ENCODE data around the gene VDAC1. TPM values are rescaled to one million over a fixed set of nuclear protein-coding genes. Genes with fewer than 3 reads are reported as not detected.

VDAC1 gene
- total RNA-seq, 2 experiments from 2014 or later: 250 to 259 TPM

DNA sequence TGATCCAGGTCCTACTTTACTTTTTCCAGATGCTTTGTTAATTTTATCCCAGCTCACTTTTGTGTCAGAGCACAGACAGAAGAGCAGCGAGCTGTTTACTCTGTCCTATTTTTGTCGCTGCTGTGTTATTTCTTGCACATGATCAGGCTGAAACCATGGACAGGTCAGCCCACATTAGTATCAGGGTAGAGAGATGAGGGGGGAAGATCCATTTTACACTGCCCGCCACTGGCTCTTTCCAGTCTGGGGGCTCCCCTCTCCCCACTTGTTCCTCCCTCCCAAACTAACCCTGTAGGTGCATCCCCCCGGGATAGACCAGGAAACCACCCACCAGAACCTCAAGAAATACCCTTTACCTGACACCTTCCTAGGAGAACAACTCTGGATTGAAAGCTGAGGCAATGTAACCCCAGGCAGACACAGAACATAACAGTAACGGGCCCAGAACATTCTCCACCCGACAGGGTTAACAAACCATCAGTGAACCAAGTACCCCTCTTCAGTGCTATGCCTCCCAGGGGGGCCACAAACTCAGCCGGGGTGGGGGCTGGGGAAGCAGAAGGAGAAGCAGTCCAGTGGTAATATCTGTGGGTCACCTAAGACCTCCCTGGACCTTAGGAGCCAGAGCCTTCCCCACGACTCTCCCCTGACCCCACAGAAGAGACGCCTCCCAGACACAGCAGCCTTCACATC is 10.3 kb downstream of the VDAC1 start:
- POLR2A ChIA-PET: interaction anchor here (0.7 to 1.5 kb wide), 2 partner anchors 9 to 14 kb away, joined by 3 to 4 read pairs; no protein-coding TSS in a partner anchor
- H3K27ac Mint-ChIP-seq: peak overlapping the region; percentile 31
- CTCF ChIA-PET: interaction anchor here (1.1 to 6.4 kb wide), 4 partner anchors 9 to 32 kb away, joined by 3 to 56 read pairs (median 10); partner anchors contain the start of gene VDAC1
- H3K9me3 Mint-ChIP-seq (ENCODE audit: insufficient read depth): no peaks in the 10 kb centered on the region
- no peak overlapping the region for H3K4me3 Mint-ChIP-seq
- H3K4me1 Mint-ChIP-seq (ENCODE audit: low read depth): peaks cover 40% of the 10 kb centered on the region
- peaks cover 27% of the 10 kb centered on the region for H3K36me3 Mint-ChIP-seq (ENCODE audit: low read depth)
- DNase-seq (no peak), ATAC-seq (no peak)
- no peaks in the 10 kb centered on the region for H3K27me3 Mint-ChIP-seq (ENCODE audit: low read depth)

DNA sequence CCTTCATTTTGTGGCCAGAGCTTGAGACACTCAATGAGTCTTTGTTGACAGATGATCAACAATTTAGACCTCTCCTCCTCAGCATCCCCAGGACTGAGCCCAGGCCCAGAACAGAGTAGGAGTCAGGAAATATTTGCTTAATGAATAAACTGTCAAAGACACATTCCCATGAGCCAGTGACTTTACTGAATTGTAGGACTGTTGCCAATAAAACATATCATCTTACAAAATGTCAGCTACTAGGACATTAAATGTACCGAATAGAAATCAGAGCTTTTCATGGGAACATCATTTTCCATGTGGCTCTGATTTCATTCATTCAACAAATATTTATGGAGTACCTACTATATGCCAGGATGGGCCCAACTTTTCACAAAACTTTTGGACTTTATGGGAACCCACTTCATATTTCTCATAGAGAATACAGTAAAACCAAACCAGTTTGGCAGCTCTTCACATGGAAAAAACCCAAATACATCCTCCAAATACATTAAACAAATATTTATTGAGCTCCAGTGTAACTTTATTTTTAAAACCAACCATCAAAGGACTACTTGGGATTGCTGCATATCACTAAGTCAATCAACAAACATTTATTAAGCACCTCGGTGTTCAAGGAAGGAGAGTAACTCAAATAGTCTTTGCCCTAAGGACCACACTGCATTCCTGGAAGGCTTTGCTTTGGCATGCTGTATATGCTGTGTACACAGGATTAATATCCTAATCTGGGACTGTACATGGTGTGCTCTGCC is 11.4 kb downstream of the VDAC1 start:
- Mint-ChIP-seq H3K27ac (peak overlapping the region; percentile 34), H3K4me3 (no peak overlapping the region), H3K27me3 (ENCODE audit: low read depth) (no peaks in the 10 kb centered on the region), H3K9me3 (ENCODE audit: insufficient read depth) (no peaks in the 10 kb centered on the region), H3K36me3 (ENCODE audit: low read depth) (peaks cover 33% of the 10 kb centered on the region), H3K4me1 (ENCODE audit: low read depth) (peaks cover 36% of the 10 kb centered on the region)
- DNase-seq (no peak), ATAC-seq (no peak)
- ChIA-PET POLR2A (no interaction called here), CTCF (interaction anchor here (1.0 to 3.1 kb wide), 8 partner anchors 9 to 585 kb away, joined by 3 to 13 read pairs (median 4); partner anchors contain the start of gene VDAC1)

DNA sequence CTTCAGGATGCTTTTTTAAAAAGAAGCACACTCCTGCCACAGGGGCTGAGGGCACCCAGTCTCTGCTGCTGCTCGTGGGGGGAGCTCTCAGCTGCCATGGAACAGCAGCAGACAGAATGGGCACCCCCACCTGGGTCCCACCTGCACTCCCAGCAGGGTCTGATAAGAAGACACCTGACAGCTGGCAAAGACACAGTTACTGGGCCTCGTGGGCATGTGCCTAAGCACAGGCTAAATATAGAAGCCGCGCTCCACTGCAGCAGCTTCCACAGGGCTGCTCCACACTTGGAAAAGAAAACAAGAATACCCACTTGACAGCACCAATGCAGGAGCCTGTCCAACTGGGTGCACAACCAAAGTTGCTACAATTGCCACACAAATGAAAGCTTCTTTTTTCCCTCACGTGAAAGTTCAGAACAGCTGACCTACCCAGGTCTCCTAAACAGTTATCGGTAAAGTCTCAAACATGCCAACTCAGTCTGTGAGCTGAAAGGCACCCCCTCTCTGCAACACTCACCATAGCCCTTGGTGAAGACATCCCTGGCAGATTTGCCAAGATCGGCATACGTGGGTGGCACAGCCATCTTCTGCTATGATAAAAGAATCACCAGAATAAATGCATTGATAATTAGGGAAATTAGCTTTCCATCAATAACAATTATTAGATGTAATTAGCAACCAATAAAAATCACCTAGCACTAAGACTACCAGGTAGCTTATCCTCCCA is 12.2 kb downstream of the VDAC1 start:
- H3K27me3 Mint-ChIP-seq (ENCODE audit: low read depth): no peaks in the 10 kb centered on the region
- POLR2A ChIA-PET: no interaction called here
- no peak for DNase-seq
- H3K9me3 Mint-ChIP-seq (ENCODE audit: insufficient read depth): no peaks in the 10 kb centered on the region
- ATAC-seq: no peak
- no peak overlapping the region for H3K27ac Mint-ChIP-seq
- CTCF ChIA-PET: interaction anchor here (1.0 to 3.1 kb wide), 9 partner anchors 8 to 586 kb away, joined by 3 to 13 read pairs (median 5); partner anchors contain the start of gene VDAC1
- H3K36me3 Mint-ChIP-seq (ENCODE audit: low read depth): peaks cover 37% of the 10 kb centered on the region
- peaks cover 34% of the 10 kb centered on the region for H3K4me1 Mint-ChIP-seq (ENCODE audit: low read depth)
- H3K4me3 Mint-ChIP-seq: no peak overlapping the region

DNA sequence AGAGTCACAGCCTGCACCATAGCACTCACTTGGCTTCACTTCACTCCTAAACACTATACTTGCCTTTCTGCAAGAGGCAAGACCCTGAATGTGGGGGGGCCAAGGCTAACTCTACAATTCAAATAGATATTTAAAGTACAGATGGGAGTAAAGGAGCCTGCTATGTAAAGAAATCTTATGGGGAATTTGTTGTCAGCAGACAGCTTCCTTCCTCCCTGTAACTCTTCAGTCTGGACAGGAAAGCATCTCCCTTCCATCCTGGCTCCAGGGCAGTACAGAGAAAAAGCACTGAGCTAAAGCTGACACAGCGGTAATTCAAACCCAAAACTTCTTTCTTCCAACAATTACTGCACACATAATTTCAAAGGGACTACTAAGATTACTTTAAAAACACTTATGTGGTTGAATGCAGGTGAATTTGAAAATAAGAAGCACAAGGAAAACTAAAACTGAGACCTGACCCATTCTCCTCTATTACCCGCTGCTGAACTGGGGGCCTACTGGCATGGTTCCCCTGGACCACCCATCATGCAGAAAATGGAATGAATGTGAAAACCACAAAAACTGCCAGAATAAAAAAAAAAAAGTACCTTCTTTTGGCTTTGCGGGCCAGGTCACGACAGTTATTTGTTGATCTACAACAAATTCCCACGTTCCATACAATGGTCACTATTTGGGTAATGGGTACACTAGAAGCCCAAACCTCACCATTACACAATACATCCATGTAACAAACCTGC is 13.4 kb downstream of the VDAC1 start:
- ChIA-PET POLR2A (no interaction called here), CTCF (interaction anchor here (1.1 to 1.3 kb wide), 2 partner anchors 12 to 35 kb away, joined by 3 to 10 read pairs; no protein-coding TSS in a partner anchor)
- no peak overlapping the region for H3K27ac Mint-ChIP-seq
- peaks cover 45% of the 10 kb centered on the region for H3K36me3 Mint-ChIP-seq (ENCODE audit: low read depth)
- peaks cover 26% of the 10 kb centered on the region for H3K4me1 Mint-ChIP-seq (ENCODE audit: low read depth)
- H3K27me3 Mint-ChIP-seq (ENCODE audit: low read depth): no peaks in the 10 kb centered on the region
- ATAC-seq (no peak), DNase-seq (no peak)
- H3K9me3 Mint-ChIP-seq (ENCODE audit: insufficient read depth): no peaks in the 10 kb centered on the region
- H3K4me3 Mint-ChIP-seq: no peak overlapping the region

DNA sequence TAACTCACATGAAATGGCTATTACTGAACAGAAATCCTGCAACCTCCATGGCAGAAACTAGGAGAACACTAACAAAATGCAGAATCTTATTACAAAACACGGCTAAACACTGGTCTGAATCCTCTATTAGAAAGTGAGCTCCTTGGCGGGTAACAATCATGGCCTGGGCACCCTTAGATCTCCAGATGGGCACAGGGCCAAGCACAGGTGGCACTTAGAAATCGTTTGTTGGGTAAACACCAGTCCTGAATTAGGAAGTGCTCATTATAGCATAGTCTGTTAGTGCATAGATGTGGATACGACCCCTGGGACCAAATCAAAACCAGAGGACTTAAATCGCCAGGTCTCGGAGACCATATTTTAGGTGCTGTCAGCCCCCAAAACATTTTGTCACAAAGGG is 14.4 kb downstream of the VDAC1 start:
- Mint-ChIP-seq H3K27ac (no peak overlapping the region), H3K4me3 (no peak overlapping the region), H3K9me3 (ENCODE audit: insufficient read depth) (no peaks in the 10 kb centered on the region), H3K36me3 (ENCODE audit: low read depth) (peaks cover 52% of the 10 kb centered on the region), H3K27me3 (ENCODE audit: low read depth) (no peaks in the 10 kb centered on the region), H3K4me1 (ENCODE audit: low read depth) (peaks cover 16% of the 10 kb centered on the region)
- CTCF ChIA-PET: interaction anchor here (0.8 kb wide), 1 partner anchor 9 kb away, joined by 3 read pairs; no protein-coding TSS in a partner anchor
- DNase-seq (no peak), ATAC-seq (no peak)
- POLR2A ChIA-PET: no interaction called here

DNA sequence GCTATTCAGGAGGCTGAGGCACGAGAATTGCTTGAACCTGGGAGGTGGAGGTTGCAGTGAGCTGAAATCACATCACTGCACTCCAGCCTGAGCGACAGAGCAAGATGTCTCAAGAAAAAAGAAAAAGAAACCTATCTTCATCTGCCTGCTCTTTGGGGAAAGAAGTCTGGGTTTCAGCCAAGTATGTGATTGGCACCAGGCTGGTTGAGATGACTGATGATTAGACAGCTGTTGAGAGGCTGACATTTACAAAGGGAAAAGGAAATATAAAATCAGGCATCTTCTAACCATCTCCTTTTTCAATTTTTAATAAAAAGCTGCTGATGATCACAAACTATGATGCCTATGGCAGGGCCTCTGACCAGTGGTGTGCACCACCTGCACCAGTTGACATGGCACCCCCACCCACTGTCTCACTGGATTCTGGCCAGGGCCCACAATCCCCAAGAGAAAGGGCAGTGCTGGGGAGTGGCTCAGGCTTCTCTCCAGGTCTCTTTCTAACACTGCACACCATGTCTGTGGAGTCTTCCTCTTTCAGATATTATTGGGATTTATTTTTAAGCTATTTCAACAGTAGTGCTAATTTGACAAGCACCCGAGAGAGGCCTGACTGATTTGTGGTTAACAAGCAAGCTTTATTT is 19.1 kb downstream of the VDAC1 start:
- Mint-ChIP-seq H3K27ac (no peak overlapping the region), H3K27me3 (ENCODE audit: low read depth) (no peaks in the 10 kb centered on the region), H3K4me3 (no peak overlapping the region), H3K36me3 (ENCODE audit: low read depth) (peaks cover 57% of the 10 kb centered on the region), H3K4me1 (ENCODE audit: low read depth) (peaks cover 8% of the 10 kb centered on the region), H3K9me3 (ENCODE audit: insufficient read depth) (no peaks in the 10 kb centered on the region)
- no peak for ATAC-seq
- POLR2A ChIA-PET: interaction anchor here (1.2 to 1.3 kb wide), 2 partner anchors 239 to 934 kb away, joined by 3 to 4 read pairs; partner anchors contain the start of gene HSPA4
- CTCF ChIA-PET: interaction anchor here (0.7 to 1.4 kb wide), 3 partner anchors 8 to 13 kb away, joined by 3 to 4 read pairs (median 3); no protein-coding TSS in a partner anchor
- DNase-seq: no peak

DNA sequence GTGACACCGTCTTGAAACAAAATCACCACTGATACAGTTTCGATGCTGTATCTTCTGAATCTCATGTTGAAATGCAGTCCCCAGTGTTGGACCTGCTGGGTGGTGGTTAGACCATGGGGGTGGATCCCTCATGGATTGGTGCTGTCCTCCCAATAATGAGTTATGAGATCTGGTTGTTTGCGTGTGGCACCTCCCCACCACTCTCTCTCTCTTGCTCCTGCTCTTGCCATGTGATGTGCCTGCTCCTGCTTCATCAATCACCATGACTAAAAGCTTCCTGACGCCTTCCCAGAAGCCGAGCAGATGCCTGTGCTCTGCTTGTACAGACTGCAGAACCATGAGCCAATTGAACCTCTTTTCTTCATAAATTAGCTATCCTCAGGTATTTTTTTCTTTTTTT is 21.1 kb downstream of the VDAC1 start:
- ChIA-PET CTCF (interaction anchor here (0.6 to 1.6 kb wide), 3 partner anchors 13 to 56 kb away, joined by 3 to 5 read pairs (median 3); no protein-coding TSS in a partner anchor), POLR2A (no interaction called here)
- peaks cover 53% of the 10 kb centered on the region for H3K36me3 Mint-ChIP-seq (ENCODE audit: low read depth)
- no peak for ATAC-seq
- H3K4me3 Mint-ChIP-seq: no peak overlapping the region
- DNase-seq: no peak
- peaks cover 9% of the 10 kb centered on the region for H3K4me1 Mint-ChIP-seq (ENCODE audit: low read depth)
- H3K27ac Mint-ChIP-seq: no peak overlapping the region
- no peaks in the 10 kb centered on the region for H3K27me3 Mint-ChIP-seq (ENCODE audit: low read depth)
- no peaks in the 10 kb centered on the region for H3K9me3 Mint-ChIP-seq (ENCODE audit: insufficient read depth)

DNA sequence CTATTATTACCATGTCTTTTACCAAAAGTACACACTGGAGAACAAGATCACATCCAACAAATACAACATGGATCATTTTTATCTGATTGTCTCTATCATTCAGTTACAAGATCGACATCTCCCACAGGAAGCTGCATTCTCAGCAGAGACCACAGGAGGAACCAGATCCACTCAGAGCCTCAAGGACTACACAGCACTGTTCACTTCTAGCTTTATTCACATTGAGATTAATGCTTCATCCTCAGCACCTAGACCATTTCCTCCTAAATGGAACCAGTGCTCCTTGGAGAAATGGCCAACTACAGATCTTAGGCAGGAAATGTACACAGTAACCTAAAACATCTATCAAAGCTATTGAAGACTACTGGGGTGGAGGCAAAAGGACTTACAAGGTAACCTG is 23.1 kb downstream of the VDAC1 start:
- CTCF ChIA-PET: interaction anchor here (0.6 to 5.7 kb wide), 9 partner anchors 9 to 558 kb away, joined by 3 to 56 read pairs (median 3); partner anchors contain the start of gene C5orf15

DNA sequence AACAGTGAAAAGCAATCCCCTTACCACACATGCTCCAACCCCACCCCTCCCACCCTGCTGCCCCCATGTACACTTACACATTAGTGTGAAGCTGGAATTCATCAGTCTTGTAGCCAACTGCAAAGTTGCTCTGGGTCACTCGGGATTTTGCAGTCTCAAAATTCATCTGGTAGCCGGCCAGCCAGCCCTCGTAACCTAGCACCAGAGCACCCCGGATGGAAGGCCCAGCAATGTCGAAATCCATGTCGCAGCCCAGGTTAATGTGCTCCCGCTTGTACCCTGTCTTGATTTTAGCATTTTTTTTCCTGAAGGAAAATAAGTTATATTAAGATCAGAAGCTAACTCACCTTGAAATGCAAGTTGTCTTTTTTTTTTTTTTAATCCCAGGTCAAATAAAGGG is 24.1 kb downstream of the VDAC1 start:
- ATAC-seq: no peak
- peaks cover 48% of the 10 kb centered on the region for H3K36me3 Mint-ChIP-seq (ENCODE audit: low read depth)
- no peak overlapping the region for H3K27ac Mint-ChIP-seq
- H3K4me3 Mint-ChIP-seq: no peak overlapping the region
- ChIA-PET POLR2A (interaction anchor here (1.2 kb wide), 1 partner anchor 23 kb away, joined by 4 read pairs; no protein-coding TSS in a partner anchor), CTCF (interaction anchor here (1.1 to 5.7 kb wide), 11 partner anchors 8 to 557 kb away, joined by 3 to 56 read pairs (median 6); partner anchors contain the start of genes C5orf15 and VDAC1)
- no peaks in the 10 kb centered on the region for H3K27me3 Mint-ChIP-seq (ENCODE audit: low read depth)
- no peaks in the 10 kb centered on the region for H3K9me3 Mint-ChIP-seq (ENCODE audit: insufficient read depth)
- peaks cover 17% of the 10 kb centered on the region for H3K4me1 Mint-ChIP-seq (ENCODE audit: low read depth)
- DNase-seq: no peak

More for the DNA sequence above, 23.1 kb downstream of the VDAC1 start:
- ATAC-seq (peak; percentile 47), DNase-seq (no peak)
- Mint-ChIP-seq H3K27me3 (ENCODE audit: low read depth) (no peaks in the 10 kb centered on the region), H3K27ac (peak overlapping the region; percentile 45), H3K9me3 (ENCODE audit: insufficient read depth) (no peaks in the 10 kb centered on the region), H3K4me3 (no peak overlapping the region), H3K4me1 (ENCODE audit: low read depth) (peaks cover 17% of the 10 kb centered on the region), H3K36me3 (ENCODE audit: low read depth) (peaks cover 52% of the 10 kb centered on the region)
- POLR2A ChIA-PET: interaction anchor here (0.6 kb wide), 1 partner anchor 255 kb away, joined by 4 read pairs; no protein-coding TSS in a partner anchor

DNA sequence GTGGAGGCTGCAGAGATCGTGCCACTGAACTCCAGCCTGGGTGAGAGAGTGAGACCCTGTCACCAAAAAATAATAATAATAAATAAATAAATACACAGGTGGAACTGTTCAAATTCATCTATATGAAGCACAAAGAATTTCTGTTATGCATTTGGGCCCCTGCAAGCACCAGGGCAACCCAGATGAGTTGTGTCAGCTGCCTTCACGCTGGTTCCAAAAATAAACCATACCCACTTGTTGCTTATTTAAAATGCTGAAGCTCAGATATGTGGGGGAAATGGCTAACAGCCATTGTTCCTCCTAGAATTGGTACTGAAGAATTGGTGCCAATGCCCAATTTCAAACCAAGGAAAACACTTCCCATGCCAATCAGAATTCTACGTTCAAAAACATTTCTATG is 25.8 kb downstream of the VDAC1 start:
- H3K4me1 Mint-ChIP-seq (ENCODE audit: low read depth): peaks cover 17% of the 10 kb centered on the region
- no peaks in the 10 kb centered on the region for H3K9me3 Mint-ChIP-seq (ENCODE audit: insufficient read depth)
- no peak overlapping the region for H3K27ac Mint-ChIP-seq
- H3K36me3 Mint-ChIP-seq (ENCODE audit: low read depth): peaks cover 50% of the 10 kb centered on the region
- CTCF ChIA-PET: interaction anchor here (0.6 to 5.7 kb wide), 11 partner anchors 9 to 552 kb away, joined by 3 to 56 read pairs (median 4); partner anchors contain the start of gene C5orf15
- ATAC-seq (no peak), DNase-seq (no peak)
- H3K27me3 Mint-ChIP-seq (ENCODE audit: low read depth): no peaks in the 10 kb centered on the region
- POLR2A ChIA-PET: interaction anchor here (0.7 to 1.0 kb wide), 2 partner anchors 718 to 869 kb away, joined by 3 to 4 read pairs; no protein-coding TSS in a partner anchor
- no peak overlapping the region for H3K4me3 Mint-ChIP-seq

Data from activated CD8-positive, alpha-beta T cell treated with anti-CD3 and anti-CD28 coated beads, Interleukin-2, amount 10 ng/mL, durations not matched to agents 7 days and 5 days (primary cell).